Mucosa of gallbladder (tissue), 1 donor: ENCODE measurements around the gene AGTRAP. TPM values are rescaled to one million over a fixed set of nuclear protein-coding genes. Genes with fewer than 3 reads are reported as not detected.
A peak's percentile ranks its signal among the peaks of the same experiment; 100 is the strongest.

Experiments used
- DNase-seq: peaks from one replicate; pipeline ENCODE4 v3.0.0-alpha.2; 2020; ENCODE audit warnings: low spot score
- total RNA-seq: library from RNA; stranded (reverse); gene quantifications from one replicate; pipeline ENCODE4 v1.2.1, GENCODE V29; 2021
- donor health status: DM: no; HTN: no; CAD: no.

Gene AGTRAP
- total RNA-seq, 1 donor from 2014 or later = 38.7 TPM

DNA sequence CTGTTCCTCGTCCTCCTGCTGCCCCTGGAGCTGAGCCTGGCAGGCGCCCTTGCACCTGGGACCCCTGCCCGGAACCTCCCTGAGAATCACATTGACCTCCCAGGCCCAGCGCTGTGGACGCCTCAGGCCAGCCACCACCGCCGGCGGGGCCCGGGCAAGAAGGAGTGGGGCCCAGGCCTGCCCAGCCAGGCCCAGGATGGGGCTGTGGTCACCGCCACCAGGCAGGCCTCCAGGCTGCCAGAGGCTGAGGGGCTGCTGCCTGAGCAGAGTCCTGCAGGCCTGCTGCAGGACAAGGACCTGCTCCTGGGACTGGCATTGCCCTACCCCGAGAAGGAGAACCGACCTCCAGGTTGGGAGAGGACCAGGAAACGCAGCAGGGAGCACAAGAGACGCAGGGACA, 29.6 kb upstream of the AGTRAP start:
- DNase-seq = no peak

- peak; percentile 57 for DNase-seq
Measured at GRCh38 chr1:11707621-11708276, 28.2 kb upstream of the AGTRAP start.

DNA sequence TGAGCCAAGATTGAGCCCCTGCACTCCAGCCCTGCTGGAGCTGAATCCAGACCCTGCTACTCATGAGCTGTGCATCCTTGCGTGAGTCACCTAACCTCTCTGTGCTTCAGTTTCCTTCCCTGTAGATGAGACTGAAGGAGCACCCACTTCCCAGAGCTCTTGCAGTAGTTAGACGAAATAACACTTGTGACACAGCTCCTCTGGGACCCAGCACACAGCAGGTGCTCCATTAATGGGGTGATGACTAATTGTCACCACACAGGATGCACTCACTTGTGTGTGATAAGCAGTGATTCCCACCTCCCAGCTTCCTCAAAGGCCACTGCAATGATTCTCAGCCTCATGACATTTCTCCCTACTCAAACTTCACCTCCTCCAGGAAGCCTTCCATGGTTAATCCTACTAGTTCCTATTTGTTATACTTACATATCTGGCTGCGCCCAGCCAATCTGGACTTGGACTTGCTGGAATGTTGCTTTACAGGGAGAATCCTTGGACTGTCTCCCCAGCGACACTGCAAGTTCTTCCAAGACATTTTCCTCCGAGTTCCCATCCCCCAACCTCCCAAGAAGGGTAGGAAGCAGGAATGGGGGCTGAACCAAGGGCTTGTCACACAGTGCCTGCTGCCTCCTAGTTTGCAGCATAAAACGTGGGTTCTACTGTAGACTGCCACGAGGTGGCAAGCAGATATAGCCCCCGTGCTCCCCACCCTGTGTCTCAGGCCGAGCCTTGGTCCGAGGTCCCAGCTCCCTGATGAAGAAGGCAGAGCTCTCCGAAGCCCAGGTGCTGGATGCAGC, 27.2 kb upstream of the AGTRAP start:
- no peak for DNase-seq

GRCh38 chr1:11711490-11711889, 24.4 kb upstream of the AGTRAP start:
- no peak for DNase-seq

GRCh38 chr1:11712285-11712684, 23.7 kb upstream of the AGTRAP start:
- no peak for DNase-seq

DNA sequence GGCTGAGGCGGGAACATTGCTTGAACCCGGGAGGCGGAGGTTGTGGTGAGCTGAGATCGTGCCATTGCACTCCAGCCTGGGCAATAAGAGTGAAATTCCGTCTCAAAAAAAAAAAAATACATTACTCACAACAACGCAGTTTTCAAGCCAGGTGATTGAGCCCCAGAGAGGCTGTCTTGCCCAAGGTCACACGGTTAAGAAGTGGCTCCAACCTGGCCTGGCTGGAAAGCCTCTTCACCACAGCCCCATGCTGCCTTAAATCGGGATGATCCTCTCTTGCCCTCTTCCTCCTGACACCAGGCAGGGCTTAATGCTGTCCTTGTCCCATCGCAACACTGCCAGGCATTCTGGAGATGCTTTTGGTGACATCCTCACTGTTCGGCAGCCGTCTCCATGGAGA, 22.8 kb upstream of the AGTRAP start:
- no peak for DNase-seq

- DNase-seq = no peak
Measured at GRCh38 chr1:11714831-11715575, 20.9 kb upstream of the AGTRAP start.

DNA sequence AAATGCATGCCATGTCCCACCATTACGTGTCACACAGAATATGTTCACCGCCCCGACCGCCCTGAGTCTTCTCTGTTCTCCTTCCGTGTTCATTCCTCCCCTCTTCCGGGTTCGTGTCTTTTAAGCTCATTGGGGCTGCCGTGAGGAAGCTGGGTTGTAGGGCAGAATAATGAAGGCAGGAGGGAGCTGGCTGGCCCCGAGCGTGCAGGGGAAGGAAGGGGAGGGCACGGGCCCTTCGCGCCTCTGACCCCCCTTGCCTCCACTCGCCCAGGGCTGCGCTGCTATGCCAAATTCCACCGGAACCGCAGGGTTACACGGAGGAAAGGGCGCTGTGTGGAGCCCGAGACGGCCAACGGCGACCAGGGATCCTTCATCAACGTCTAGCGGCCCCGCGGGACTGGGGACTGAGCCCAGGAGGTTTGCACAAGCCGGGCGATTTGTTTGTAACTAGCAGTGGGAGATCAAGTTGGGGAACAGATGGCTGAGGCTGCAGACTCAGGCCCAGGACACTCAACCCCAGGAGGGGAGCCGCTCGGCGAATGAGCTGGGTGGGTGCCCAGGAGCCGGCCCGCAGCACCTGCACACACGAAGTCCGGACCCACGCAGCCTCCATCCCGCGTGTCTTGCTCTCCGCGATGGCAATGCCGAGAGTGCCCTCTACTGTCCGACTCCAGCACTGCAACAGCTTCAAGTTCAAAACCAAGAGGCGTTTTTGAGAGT, 16.5 kb upstream of the AGTRAP start:
- DNase-seq = peak; percentile 85

DNA sequence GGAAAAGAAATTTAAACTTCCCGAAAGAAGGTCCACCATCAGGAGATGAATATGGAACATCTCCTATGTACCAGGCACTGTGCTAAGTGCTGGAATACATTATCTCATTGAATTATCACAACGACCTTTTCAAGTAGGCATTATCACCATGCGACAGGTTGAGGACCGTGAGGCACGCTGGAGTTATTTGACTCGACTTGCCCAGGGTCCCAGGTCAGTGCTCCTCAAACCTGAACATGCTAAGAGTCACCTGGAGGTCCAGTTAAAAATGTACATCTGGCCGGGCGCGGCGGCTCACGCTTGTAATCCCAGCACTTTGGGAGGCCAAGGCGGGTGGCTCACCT, 15.9 kb upstream of the AGTRAP start:
- no peak for DNase-seq

GRCh38 chr1:11720525-11720924, 15.4 kb upstream of the AGTRAP start:
- DNase-seq = no peak

DNA sequence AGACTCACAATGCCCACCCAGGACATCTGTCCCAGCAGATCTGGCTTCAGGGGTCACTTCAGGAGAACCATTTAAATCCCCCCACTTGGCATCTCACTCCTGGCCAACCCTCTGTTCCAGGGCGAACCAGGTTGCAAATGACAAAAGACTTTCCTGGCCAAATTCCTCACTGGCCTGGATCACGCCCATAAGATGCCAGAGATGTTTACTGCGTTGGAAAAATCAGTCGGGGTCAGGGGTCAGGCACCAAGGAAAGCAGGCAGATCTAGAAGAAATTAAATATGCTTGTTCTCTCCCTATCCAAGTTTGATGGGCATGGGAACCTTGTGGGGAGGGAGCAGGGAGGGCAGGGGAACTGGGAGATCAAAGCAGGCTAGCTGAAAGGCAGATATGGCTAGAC, 14.6 kb upstream of the AGTRAP start:
- DNase-seq = no peak

GRCh38 chr1:11722538-11722937, 13.4 kb upstream of the AGTRAP start:
- DNase-seq = no peak

DNA sequence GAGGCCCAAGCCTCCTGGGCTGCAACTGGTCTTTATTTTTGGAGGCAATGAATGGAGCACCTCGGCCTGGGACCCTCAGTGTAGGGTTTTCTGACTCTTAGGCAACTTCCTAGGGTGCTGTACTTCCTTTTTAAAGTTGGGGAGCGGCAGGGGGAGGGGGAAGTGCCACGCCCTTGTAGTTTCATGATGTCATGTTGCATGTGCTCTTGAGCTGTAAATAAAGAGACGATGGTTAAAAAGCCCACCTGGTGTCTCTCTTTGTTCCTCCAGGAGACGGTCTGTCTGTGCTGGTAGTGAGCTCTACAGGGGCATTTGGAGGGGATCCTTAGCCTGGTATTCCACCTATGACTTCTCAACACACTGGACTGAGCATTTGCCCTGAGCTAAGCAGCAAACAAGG, 10.3 kb upstream of the AGTRAP start:
- no peak for DNase-seq

DNA sequence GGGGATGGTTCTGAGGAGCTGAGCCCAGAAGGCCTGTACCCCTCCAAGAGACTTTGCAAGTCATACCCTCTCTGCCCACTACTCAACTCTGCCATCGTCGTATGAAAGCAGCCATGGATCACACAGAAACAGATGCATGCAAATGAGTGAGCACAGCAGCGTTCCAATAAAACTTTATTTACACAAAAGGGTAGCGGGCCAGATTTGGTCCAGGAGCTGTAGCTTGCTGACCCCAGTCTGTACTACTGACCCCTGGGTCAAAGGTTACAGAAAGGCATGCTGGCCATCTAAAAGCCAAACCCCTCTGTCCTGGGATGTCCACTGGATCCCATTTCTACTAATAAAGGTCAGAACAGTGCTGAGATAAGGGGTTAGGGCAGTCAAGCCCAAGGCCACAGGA, 8.8 kb upstream of the AGTRAP start:
- DNase-seq = no peak

DNA sequence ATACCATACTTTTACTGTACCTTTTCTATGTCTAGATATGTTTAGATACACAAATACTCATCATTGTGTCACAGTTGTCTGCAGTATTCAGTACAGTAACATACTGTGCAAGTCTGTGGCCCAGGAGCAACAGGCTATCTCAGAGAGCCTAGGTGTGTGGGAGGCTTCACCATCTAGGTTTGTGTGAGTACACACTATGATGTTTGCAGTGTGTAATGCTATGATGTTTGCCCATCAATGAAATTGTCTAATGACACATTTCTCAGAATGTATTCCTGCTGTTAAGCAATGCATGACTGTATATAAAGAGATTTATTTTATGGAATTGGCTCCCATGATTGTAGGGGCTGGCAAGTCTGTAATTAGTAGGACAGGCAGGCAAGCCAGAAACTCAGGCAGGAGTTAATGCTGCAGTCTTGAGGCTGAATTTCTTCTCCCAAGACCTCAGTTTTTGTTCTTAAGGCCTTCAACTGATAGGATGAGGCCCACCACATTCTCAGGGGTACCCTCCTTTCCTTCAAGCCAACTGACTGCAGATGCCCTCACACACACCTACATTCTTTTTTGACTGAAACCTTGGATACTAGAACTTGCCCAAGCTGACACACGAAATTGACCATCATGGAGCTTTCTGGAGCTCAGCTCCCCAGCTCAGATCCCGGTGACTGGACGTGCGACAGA, 7.7 kb upstream of the AGTRAP start:
- DNase-seq = no peak

DNA sequence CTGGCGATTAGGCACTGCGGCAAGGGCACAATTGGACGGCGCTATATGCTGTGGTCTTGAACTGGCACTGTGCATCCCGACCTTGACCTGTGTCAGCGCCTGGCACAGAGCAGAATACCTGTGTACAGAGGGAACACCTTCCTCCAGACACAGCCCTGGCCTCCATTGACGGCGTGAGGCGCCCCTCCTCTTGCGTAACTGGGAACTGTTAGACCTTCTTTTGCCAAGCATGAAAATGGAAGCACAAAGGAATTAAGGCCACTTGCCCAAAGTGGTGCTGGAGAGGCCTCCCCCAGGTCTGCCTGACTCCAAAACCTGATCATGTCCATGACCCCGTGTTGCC, 6.8 kb upstream of the AGTRAP start:
- DNase-seq = no peak

- DNase-seq = no peak
Measured at GRCh38 chr1:11729498-11730428, 6.2 kb upstream of the AGTRAP start.

- peak; percentile 40 for DNase-seq
Measured at GRCh38 chr1:11730429-11730891, 5.5 kb upstream of the AGTRAP start.

DNA sequence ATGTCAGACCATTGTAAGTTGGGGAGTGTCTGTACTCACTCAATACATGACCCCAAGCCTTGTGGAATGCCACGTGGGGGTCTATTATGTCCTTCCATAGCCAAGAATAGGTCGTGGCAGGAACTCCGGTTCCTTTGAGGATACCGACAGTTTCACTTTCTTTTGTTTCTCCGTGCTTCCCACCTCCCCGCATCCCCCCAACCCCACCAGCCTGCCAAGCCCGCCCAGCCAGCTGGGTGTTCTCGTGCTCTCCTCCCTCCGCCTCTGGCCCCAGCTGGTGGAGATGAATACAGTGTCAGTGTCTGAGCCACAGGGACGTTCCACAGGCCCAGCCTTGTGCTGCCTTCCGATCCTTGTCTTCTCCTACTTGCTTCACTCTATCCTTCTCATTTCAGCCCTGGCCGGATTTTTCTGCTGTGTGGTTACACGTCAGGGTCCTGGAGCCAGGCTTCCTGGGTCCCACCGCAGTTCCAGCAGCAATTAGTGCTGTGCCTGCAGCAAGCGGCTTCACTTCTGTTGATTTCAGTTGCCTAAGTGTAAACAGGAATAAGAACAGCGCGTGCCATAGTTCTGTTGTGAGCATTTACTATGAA, 4.1 kb upstream of the AGTRAP start:
- DNase-seq = peak; percentile 59

DNA sequence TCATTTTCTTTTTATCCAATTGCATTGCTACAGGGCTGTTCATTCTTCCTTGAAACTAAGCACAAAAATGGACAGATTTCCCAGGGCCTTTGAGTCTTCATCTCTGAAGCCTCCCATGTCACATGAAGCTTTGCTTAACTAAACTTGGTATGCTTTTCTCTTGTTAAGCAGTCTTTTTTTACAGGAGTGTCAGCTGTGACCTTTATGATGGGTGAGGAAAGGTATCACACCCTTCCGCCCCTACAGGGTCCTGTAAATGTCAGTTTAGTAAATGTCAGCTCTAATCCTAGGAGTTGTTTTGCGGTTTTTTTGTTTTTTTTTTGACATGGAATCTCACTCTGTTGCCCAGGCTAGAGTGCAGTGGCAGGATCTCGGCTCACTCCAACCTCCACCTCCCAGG, 2.6 kb upstream of the AGTRAP start:
- no peak for DNase-seq
